Panc1 (cell line): Measurements from ENCODE around the gene SHOC1. TPM values are rescaled to one million over a fixed set of nuclear protein-coding genes. Genes with fewer than 3 reads are reported as not detected.

Experiments used
- ATAC-seq: fragments of 200-7000 bp; cut with Tn5 transposase; 2 replicates; pipeline ENCODE4 v1.9.1; 2020; ENCODE audit warnings: mild to moderate bottlenecking, moderate library complexity
- BruUV-seq: library from RNA; stranded (reverse); fragments of 400-500 nt; replicated peaks from 2 replicates; lab custom pipeline; 2021; lab: Mats Ljungman, UMichigan
- CTCF ChIA-PET: fragments of 300-600 bp; sonication (Branson Sonifier 250); formaldehyde crosslinking; loops from one replicate; lab custom pipeline; 2022; ENCODE audit warnings: antibody characterized with exemption; lab: Charles Lee
- POLR2A ChIA-PET: fragments of 300-600 bp; sonication (Branson Sonifier 250); formaldehyde crosslinking; loops from one replicate; lab custom pipeline; 2022; ENCODE audit warnings: antibody characterized with exemption; lab: Charles Lee
- DNase-seq: peaks from one replicate; pipeline ENCODE4 v3.0.0-alpha.2; 2010; ENCODE audit warnings: low read depth, low spot score
- H3K27ac ChIP-seq: 2 replicates; pipeline ENCODE4 v1.5.1; 2011; ENCODE audit warnings: mild to moderate bottlenecking, low read length, inconsistent platforms
- H3K27me3 ChIP-seq: fragments of 200-500 bp; sonication (Bioruptor generic); 2 replicates; pipeline ENCODE4 v1.6.0; 2014; ENCODE audit warnings: low read length, inconsistent platforms; ENCODE audit not compliant: control insufficient read depth, insufficient read depth
- H3K36me3 ChIP-seq: fragments of 200-500 bp; sonication (Bioruptor generic); 2 replicates; pipeline ENCODE4 v1.5.1; 2014; ENCODE audit warnings: inconsistent platforms, mild to moderate bottlenecking, low read length, moderate library complexity; ENCODE audit not compliant: control insufficient read depth, insufficient read depth
- H3K4me1 ChIP-seq: 2 replicates; pipeline ENCODE4 v1.5.1; 2011; ENCODE audit warnings: inconsistent platforms, mild to moderate bottlenecking, low read length, moderate library complexity; ENCODE audit not compliant: control insufficient read depth, insufficient read depth
- H3K4me3 ChIP-seq, 2 experiments: 2 replicates each; pipeline ENCODE4 v1.5.1; 2011 to 2012; ENCODE audit warnings: low read depth in 2 of 2, low read length in 2 of 2, mild to moderate bottlenecking in 2 of 2, inconsistent platforms in 1 of 2, moderate library complexity in 1 of 2
- H3K9me3 ChIP-seq: fragments of 200-500 bp; sonication (Bioruptor generic); 2 replicates; pipeline ENCODE4 v1.5.1; 2014; ENCODE audit warnings: low read depth, mild to moderate bottlenecking, inconsistent platforms, low read length, moderate library complexity; ENCODE audit not compliant: control insufficient read depth, insufficient read depth
- CTCF ChIP-seq: fragments of 450-650 bp; IDR thresholded peaks from 2 replicates; pipeline ENCODE4 v1.5.1; 2017; ENCODE audit warnings: mild to moderate bottlenecking
- POLR2AphosphoS5 ChIP-seq: IDR thresholded peaks from 2 replicates; pipeline ENCODE4 v1.6.1; 2012; ENCODE audit warnings: mild to moderate bottlenecking, low read depth, low read length, moderate library complexity
- SIN3A ChIP-seq: IDR thresholded peaks from 2 replicates; pipeline ENCODE4 v1.6.1; 2012; ENCODE audit warnings: low read depth, mild to moderate bottlenecking, low read length, moderate library complexity, borderline replicate concordance; ENCODE audit not compliant: insufficient read depth
- TCF7L2 ChIP-seq: IDR thresholded peaks from 2 replicates; pipeline ENCODE4 v1.6.1; 2011; ENCODE audit warnings: mild to moderate bottlenecking, low read depth, low read length, inconsistent platforms
- in situ Hi-C: cut with HindIII; loops from 2 replicates; pipeline ENCODE4 v1.10.0; 2016; ENCODE audit warnings: low sequenced_read_pairs, low pct_unique_long_range_greater_than_20kb
- intact Hi-C: fragments of 100-400 bp; cut with micrococcal nuclease; formaldehyde crosslinking; loops from one replicate; pipeline ENCODE4 v1.10.0; 2022; ENCODE audit not compliant: unreplicated experiment
- total RNA-seq: library from RNA; stranded (reverse); gene quantifications from one replicate; pipeline ENCODE4 v1.2.1, GENCODE V29; 2021; ENCODE audit not compliant: unreplicated experiment
- TF ChIP-seq, protein P1 (sequence below), 2 experiments: IDR thresholded peaks; 2 replicates each; pipeline ENCODE4 v1.6.1; 2011 to 2012; ENCODE audit warnings: low read depth in 2 of 2, control low read depth in 1 of 2, low read length in 1 of 2, mild to moderate bottlenecking in 1 of 2, moderate library complexity in 1 of 2; ENCODE audit not compliant: insufficient read depth in 1 of 2

Gene SHOC1
- total RNA-seq, 1 experiment from 2014 or later: 0.10 TPM

DNA sequence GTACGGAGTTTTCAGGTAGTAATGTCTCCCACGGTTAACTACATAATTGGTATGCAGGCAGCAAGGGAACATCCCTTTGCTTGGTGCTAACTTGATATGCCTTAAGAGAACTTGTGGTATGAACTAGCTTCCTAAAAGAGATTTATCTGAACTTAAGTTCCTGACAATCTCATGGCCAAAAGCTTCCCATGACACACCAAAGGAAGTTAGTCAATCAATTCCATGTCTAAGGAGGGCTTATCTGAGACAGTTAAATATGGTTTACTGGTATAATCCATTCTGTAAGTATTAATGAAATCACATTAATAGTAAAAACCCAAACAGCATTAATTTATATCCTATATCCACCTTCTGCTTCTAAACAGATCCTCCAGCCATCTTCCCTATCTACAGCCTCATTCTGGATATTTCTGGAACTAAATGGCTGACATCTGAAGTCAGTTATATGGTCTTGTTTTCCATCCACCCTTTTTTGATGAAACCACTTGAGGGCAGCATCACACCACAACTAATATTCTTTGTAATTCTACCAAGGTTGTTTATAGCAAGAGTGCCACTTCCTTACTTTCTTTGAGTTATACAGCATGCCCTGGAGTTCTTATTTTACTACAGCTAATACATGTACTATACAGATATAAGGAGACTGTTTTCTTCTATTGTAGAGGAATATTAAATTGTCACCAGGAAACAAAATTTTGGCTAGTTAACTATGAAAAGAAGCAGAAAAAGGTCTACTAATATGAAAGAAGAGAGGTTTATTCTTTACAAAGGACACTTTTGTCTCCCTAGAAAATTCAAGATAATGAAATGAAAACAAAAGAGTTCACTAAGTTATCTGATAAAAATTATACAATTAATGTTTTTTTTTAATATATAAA lies 34.7 kb downstream of the SHOC1 start:
- ChIA-PET POLR2A (no interaction called here), CTCF (interaction anchor here (0.6 to 1.2 kb wide), 3 partner anchors 82 to 315 kb away, joined by 3 to 7 read pairs (median 3); no protein-coding TSS in a partner anchor)
- Histone ChIP-seq H3K27ac (peak overlapping the region; percentile 76), H3K4me3 (no peak overlapping the region), H3K36me3 (no peaks in the 10 kb centered on the region), H3K27me3 (no peaks in the 10 kb centered on the region), H3K9me3 (no peaks in the 10 kb centered on the region), H3K4me1 (peaks cover 2% of the 10 kb centered on the region; the same call in 1 of the 2 replicates)
- DNase-seq (peak; percentile 88), ATAC-seq (peak; percentile 93)
- TF ChIP-seq CTCF: peak; percentile 52; the same call in 1 of the 2 replicates
- TF ChIP-seq, protein P1, sequence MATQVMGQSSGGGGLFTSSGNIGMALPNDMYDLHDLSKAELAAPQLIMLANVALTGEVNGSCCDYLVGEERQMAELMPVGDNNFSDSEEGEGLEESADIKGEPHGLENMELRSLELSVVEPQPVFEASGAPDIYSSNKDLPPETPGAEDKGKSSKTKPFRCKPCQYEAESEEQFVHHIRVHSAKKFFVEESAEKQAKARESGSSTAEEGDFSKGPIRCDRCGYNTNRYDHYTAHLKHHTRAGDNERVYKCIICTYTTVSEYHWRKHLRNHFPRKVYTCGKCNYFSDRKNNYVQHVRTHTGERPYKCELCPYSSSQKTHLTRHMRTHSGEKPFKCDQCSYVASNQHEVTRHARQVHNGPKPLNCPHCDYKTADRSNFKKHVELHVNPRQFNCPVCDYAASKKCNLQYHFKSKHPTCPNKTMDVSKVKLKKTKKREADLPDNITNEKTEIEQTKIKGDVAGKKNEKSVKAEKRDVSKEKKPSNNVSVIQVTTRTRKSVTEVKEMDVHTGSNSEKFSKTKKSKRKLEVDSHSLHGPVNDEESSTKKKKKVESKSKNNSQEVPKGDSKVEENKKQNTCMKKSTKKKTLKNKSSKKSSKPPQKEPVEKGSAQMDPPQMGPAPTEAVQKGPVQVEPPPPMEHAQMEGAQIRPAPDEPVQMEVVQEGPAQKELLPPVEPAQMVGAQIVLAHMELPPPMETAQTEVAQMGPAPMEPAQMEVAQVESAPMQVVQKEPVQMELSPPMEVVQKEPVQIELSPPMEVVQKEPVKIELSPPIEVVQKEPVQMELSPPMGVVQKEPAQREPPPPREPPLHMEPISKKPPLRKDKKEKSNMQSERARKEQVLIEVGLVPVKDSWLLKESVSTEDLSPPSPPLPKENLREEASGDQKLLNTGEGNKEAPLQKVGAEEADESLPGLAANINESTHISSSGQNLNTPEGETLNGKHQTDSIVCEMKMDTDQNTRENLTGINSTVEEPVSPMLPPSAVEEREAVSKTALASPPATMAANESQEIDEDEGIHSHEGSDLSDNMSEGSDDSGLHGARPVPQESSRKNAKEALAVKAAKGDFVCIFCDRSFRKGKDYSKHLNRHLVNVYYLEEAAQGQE (IDR thresholded peaks at IDR 0.05; ENCODE audit: insufficient read depth in 1 of 2, low read depth in 2 of 2, low read length in 1 of 2): no peak
- no TSS peak for BruUV-seq
- in situ Hi-C loops: no loop called here
- intact Hi-C loops: loop anchor here (1.0 to 10.0 kb wide), 2 partner anchors 145 to 314 kb away; no protein-coding TSS in a partner anchor

DNA sequence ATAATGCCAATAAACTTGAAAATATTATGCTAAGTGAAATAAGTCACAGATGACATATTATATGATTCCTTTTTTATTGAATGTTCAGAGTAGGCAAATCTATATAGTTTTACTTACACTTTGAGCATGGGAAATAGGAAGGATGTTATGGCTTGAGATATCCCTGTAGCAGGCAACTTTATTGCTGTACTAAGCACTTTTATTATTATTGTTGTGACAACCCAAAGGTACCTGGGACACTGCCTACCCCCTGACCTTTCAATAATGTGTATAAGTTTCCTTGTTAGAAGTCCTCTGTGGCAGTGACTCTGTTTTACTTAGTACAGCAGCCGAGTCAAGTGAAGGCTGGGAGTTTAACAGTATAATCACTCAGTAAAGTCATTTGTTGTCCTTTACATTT lies 39.9 kb downstream of the SHOC1 start:
- in situ Hi-C loops: no loop called here
- CTCF ChIA-PET: no interaction called here

GRCh38 chr9:111752455-111752854 lies 42.3 kb downstream of the SHOC1 start:
- no peak for TF ChIP-seq TCF7L2
- TF ChIP-seq POLR2AphosphoS5: no peak
- TF ChIP-seq, protein P1 (IDR thresholded peaks at IDR 0.05; ENCODE audit: insufficient read depth in 1 of 2, low read depth in 2 of 2, low read length in 1 of 2): no peak
- TF ChIP-seq CTCF: no peak
- no peak for TF ChIP-seq SIN3A
- ATAC-seq: no peak
- in situ Hi-C loops: no loop called here

More for the DNA sequence above, 39.9 kb downstream of the SHOC1 start:
- Histone ChIP-seq H3K9me3 (peaks cover 20% of the 10 kb centered on the region; the same call in 1 of the 2 replicates), H3K27ac (no peak overlapping the region; the same call in 1 of the 2 replicates), H3K36me3 (no peaks in the 10 kb centered on the region), H3K4me3 (no peak overlapping the region), H3K4me1 (no peaks in the 10 kb centered on the region), H3K27me3 (no peaks in the 10 kb centered on the region)
- no TSS peak for BruUV-seq
- DNase-seq (no peak), ATAC-seq (no peak)
- intact Hi-C loops: no loop called here
- POLR2A ChIA-PET: no interaction called here
- no peak for TF ChIP-seq SIN3A
- no peak for TF ChIP-seq POLR2AphosphoS5

More at GRCh38 chr9:111752455-111752854, 42.3 kb downstream of the SHOC1 start:
- DNase-seq: no peak
- no peaks in the 10 kb centered on the region for H3K27me3 ChIP-seq
- no TSS peak for BruUV-seq
- ChIA-PET CTCF (no interaction called here), POLR2A (no interaction called here)
- no peak overlapping the region for H3K27ac ChIP-seq
- no peaks in the 10 kb centered on the region for H3K36me3 ChIP-seq
- intact Hi-C loops: no loop called here
- H3K4me1 ChIP-seq: no peaks in the 10 kb centered on the region
- no peak overlapping the region for H3K4me3 ChIP-seq
- H3K9me3 ChIP-seq: peaks cover 20% of the 10 kb centered on the region; the same call in 1 of the 2 replicates
